DOHH2 (cell line): ENCODE results near the gene ACP3.

Source experiments
- H3F3A ChIP-seq: fragments of 200-600 bp; sonication (generic), shearing (Covaris generic); 2 replicates; pipeline ENCODE4 v1.6.0; 2016; ENCODE audit warnings: antibody characterized with exemption, mild to moderate bottlenecking; ENCODE audit not compliant: control insufficient read depth, insufficient read depth
- H3K27ac ChIP-seq: fragments of 200-600 bp; sonication (generic); 2 replicates; pipeline ENCODE4 v1.5.1; 2014; ENCODE audit warnings: low read depth, mild to moderate bottlenecking, low read length, moderate library complexity
- H3K27me3 ChIP-seq: fragments of 200-600 bp; sonication (generic); 2 replicates; pipeline ENCODE4 v1.6.1; 2014; ENCODE audit warnings: mild to moderate bottlenecking, low read length, mixed read lengths; ENCODE audit not compliant: control insufficient read depth
- H3K36me3 ChIP-seq: fragments of 200-600 bp; sonication (generic); 2 replicates; pipeline ENCODE4 v1.6.1; 2014; ENCODE audit warnings: mild to moderate bottlenecking, low read length, moderate library complexity, mixed read lengths; ENCODE audit not compliant: control insufficient read depth
- H3K4me1 ChIP-seq: fragments of 200-600 bp; sonication (generic); 2 replicates; pipeline ENCODE4 v1.6.1; 2014; ENCODE audit warnings: mild to moderate bottlenecking, low read length, mixed read lengths; ENCODE audit not compliant: control insufficient read depth
- H3K4me2 ChIP-seq: fragments of 200-600 bp; sonication (generic); 2 replicates; pipeline ENCODE4 v1.6.0; 2014; ENCODE audit warnings: mild to moderate bottlenecking, low read length, moderate library complexity
- H3K4me3 ChIP-seq: fragments of 200-600 bp; sonication (generic); 2 replicates; pipeline ENCODE4 v1.5.1; 2014; ENCODE audit warnings: mild to moderate bottlenecking, low read length, mixed read lengths
- H3K79me2 ChIP-seq: fragments of 200-600 bp; sonication (generic); 2 replicates; pipeline ENCODE4 v1.6.1; 2014; ENCODE audit warnings: mild to moderate bottlenecking, low read length, mixed read lengths; ENCODE audit not compliant: control insufficient read depth
- H3K9me2 ChIP-seq: fragments of 200-600 bp; sonication (generic); replicated peaks from 2 replicates; pipeline ENCODE4 v1.6.1; 2014; ENCODE audit warnings: mild to moderate bottlenecking, low read length, mixed read lengths; ENCODE audit not compliant: control insufficient read depth
- H3K9me3 ChIP-seq: fragments of 200-600 bp; sonication (generic); 2 replicates; pipeline ENCODE4 v1.6.1; 2014; ENCODE audit warnings: antibody characterized with exemption, low read length, mixed read lengths; ENCODE audit not compliant: control insufficient read depth, insufficient read depth
- H4K20me1 ChIP-seq: fragments of 200-600 bp; sonication (generic); 2 replicates; pipeline ENCODE4 v1.6.0; 2014; ENCODE audit warnings: low read depth, mild to moderate bottlenecking, antibody characterized with exemption, low read length, moderate library complexity; ENCODE audit not compliant: control insufficient read depth, insufficient read depth
- CTCF ChIP-seq: fragments of 200-600 bp; sonication (generic); IDR thresholded peaks from one replicate; pipeline ENCODE4 v1.5.1; 2014; ENCODE audit warnings: antibody characterized with exemption, mild to moderate bottlenecking, low read depth, low read length; ENCODE audit not compliant: poor library complexity, severe bottlenecking
- EZH2phosphoT487 ChIP-seq: fragments of 200-600 bp; sonication (generic); IDR thresholded peaks from 2 replicates; pipeline ENCODE4 v1.6.1; 2017; ENCODE audit warnings: borderline replicate concordance, mild to moderate bottlenecking, antibody characterized with exemption, low read length, moderate library complexity, mixed read lengths

ACP3 gene

DNA sequence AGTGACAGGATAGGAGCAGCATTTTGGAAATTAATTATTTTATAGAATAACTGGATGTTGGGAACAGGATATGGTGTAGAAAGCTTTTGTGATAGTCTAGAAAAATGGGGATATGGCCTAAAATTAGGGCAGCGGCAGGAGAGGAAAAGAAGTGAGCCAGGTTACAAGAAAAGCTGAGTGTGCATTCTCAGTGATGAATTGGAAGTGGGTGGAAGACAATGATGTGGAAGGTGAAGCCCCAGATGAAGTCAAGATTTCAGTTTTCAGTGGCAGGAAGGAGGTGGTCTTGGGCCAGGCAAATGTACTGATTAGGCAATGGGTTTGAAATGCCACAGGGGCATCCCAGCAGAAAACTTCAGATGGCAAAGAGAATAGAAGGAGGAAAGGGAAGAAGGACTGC lies 33.6 kb downstream of the ACP3 start:
- H3F3A ChIP-seq: no peaks in the 10 kb centered on the region

GRCh38 chr3:132351222-132351806 lies 34.1 kb downstream of the ACP3 start:
- Histone ChIP-seq H3K27me3 (no peaks in the 10 kb centered on the region), H3K4me1 (no peaks in the 10 kb centered on the region), H3K36me3 (no peaks in the 10 kb centered on the region), H3K9me2 (no peaks in the 10 kb centered on the region), H3K79me2 (no peaks in the 10 kb centered on the region), H3K27ac (no peak overlapping the region), H3K4me3 (no peak overlapping the region), H3F3A (no peaks in the 10 kb centered on the region), H4K20me1 (no peaks in the 10 kb centered on the region), H3K4me2 (no peak overlapping the region), H3K9me3 (no peaks in the 10 kb centered on the region)
- TF ChIP-seq EZH2phosphoT487 (no peak), CTCF (no peak)

More for the DNA sequence above, 33.6 kb downstream of the ACP3 start:
- no peaks in the 10 kb centered on the region for H3K9me3 ChIP-seq
- no peak overlapping the region for H3K4me3 ChIP-seq
- no peaks in the 10 kb centered on the region for H3K9me2 ChIP-seq
- H4K20me1 ChIP-seq: no peaks in the 10 kb centered on the region
- H3K79me2 ChIP-seq: no peaks in the 10 kb centered on the region
- no peaks in the 10 kb centered on the region for H3K36me3 ChIP-seq
- no peak overlapping the region for H3K4me2 ChIP-seq
- no peaks in the 10 kb centered on the region for H3K27me3 ChIP-seq
- no peaks in the 10 kb centered on the region for H3K4me1 ChIP-seq
- no peak overlapping the region for H3K27ac ChIP-seq
- TF ChIP-seq CTCF (no peak), EZH2phosphoT487 (no peak)

- H3F3A ChIP-seq: no peaks in the 10 kb centered on the region
- H3K4me2 ChIP-seq: no peak overlapping the region
- no peaks in the 10 kb centered on the region for H3K36me3 ChIP-seq
- TF ChIP-seq CTCF (peak; percentile 91), EZH2phosphoT487 (no peak)
- no peaks in the 10 kb centered on the region for H3K27me3 ChIP-seq
- H4K20me1 ChIP-seq: no peaks in the 10 kb centered on the region
- no peaks in the 10 kb centered on the region for H3K79me2 ChIP-seq
- H3K4me3 ChIP-seq: no peak overlapping the region
- no peaks in the 10 kb centered on the region for H3K9me3 ChIP-seq
- H3K9me2 ChIP-seq: no peaks in the 10 kb centered on the region
- H3K27ac ChIP-seq: no peak overlapping the region
- H3K4me1 ChIP-seq: no peaks in the 10 kb centered on the region
Measured at GRCh38 chr3:132352556-132353143, 35.4 kb downstream of the ACP3 start.
